Raji (cell line): ENCODE data around the gene TTC12.

Experiments
- POLR2A ChIP-seq: IDR thresholded peaks from 2 replicates; pipeline ENCODE4 v1.6.1; 2011; ENCODE audit warnings: low read depth, low read length, control low read depth; ENCODE audit not compliant: insufficient read depth

The TTC12 gene

DNA sequence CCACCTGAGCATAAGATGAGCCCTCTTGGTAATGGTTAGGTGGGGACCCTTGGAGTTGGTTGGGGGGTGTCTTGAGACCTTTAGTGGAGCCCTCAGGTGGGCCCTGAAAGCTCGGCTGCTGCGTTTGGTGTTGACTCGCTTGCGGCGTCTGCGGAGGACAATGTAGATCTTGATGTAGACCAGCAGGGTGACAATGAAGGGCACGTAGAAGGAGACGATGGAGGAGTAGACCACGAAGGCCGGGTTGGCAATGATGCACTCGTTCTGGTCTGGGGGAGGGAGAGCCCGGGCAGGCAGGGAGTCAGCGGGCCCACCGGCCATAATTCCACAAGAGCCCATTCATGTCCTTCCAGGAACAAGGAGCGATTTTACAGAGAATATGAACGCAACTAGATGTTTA, 101.0 kb downstream of the TTC12 start:
- TF ChIP-seq POLR2A, result no peak
